ELF-1 (cell line): ENCODE data around the gene INPP4B.

ENCODE experiments used
- DNase-seq: peaks from one replicate; pipeline ENCODE4 v3.0.0-alpha.2; 2016; ENCODE audit warnings: low read depth, low spot score

INPP4B gene

GRCh38 chr4:142581881-142582280 is 264.2 kb downstream of the INPP4B start:
- no peak for DNase-seq

- no peak for DNase-seq
Measured at GRCh38 chr4:142579443-142579842, 266.7 kb downstream of the INPP4B start.

GRCh38 chr4:142574306-142574705 is 271.8 kb downstream of the INPP4B start:
- DNase-seq: no peak

DNA sequence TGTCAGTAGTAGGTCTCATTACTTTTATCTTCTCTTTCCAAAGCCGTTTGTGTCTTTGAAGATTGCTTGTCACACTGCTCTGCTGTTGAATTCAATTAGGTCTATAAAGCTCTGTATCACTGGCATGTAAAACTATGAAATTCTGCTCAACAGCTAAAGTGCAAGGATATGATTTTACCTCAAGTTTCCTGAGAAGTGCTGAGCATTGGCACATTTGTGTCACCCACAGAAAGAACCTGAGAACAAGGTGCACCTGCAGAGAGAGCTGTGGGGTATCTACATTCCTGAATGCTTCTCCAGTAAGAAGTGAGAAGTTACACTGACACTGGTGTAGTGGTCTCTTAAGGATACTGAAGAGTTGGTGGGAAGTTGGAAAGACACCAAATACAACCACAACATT is 274.0 kb downstream of the INPP4B start:
- DNase-seq: no peak

DNA sequence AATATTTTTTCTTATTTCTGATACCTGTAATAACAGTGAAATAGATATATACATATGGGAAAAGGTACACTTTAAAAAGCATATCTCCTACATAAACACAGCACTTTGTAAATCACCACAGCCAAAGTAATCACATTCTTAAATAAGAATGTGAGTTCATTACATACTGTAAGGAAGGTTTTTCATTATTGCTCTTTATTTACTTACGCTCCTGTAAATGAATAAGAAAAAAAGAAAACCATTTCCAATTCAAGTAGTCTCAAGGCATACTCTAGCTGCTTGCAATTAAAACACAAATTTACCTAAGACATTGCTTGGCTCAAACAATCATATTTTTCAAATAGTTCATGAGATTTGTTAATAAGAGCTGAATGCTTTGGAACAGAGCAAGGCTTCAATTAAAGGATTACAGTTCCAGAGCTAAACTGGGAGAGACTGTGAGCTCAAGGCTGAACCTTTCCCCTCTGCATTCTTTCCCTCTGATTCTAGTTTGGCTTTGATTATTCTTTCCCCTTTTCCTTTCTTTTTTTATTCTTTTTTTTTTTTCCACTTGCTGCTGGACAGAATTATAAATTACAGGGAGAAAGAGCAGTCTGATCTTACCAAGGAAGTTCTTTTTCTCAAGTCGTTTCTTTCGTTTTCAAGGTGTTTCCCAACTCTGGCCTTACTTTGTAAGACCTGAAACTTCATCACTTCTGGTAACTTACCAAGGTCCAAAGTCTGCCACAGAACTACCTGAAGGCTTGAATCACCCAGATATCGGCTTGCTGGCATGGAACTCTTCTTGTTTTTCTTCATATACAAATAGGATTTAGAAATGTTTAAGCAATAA is 278.3 kb downstream of the INPP4B start:
- no peak for DNase-seq

GRCh38 chr4:142567199-142567598 is 278.9 kb downstream of the INPP4B start:
- DNase-seq: peak; percentile 20

DNA sequence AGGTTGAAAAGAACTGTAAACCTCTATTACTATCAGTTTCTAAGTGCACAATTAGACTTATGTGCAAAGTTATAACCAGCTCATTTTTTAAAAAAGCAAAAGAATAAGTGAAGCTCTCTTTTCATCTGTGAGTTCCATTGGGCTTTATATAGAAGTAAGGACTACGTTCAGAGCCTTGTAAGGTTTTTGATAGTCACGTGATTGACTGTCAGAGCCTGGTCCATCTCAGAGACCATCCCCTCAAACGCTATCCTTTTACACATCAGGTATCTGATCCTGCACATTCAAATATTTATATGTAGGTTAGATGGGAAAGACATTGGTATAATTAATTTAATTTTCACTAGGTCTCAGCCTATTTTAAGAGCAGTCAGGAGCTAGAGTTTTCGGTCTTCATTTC is 279.3 kb downstream of the INPP4B start:
- no peak for DNase-seq

- DNase-seq: no peak
Measured at GRCh38 chr4:142566243-142566642, 279.9 kb downstream of the INPP4B start.

DNA sequence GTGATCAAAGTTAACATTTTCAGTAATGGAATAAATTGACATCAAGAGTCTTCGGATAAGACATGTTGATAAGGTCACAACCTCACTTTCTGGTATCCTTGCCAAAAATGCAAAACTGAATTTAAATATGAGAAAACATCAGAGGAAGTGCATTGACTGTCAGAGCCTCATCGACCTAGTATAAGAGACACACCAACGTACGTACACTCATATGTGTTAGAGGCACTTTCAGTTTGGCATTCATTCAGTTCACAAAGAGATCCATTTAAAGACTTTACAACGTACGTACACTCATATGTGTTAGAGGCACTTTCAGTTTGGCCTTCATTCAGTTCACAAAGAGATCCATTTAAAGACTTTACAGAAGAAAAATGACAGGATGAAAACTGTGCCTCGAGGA is 280.3 kb downstream of the INPP4B start:
- DNase-seq: no peak

- DNase-seq: peak; percentile 36
Measured at GRCh38 chr4:142563682-142564291, 282.3 kb downstream of the INPP4B start.

- DNase-seq: no peak
Measured at GRCh38 chr4:142559986-142560385, 286.1 kb downstream of the INPP4B start.

DNA sequence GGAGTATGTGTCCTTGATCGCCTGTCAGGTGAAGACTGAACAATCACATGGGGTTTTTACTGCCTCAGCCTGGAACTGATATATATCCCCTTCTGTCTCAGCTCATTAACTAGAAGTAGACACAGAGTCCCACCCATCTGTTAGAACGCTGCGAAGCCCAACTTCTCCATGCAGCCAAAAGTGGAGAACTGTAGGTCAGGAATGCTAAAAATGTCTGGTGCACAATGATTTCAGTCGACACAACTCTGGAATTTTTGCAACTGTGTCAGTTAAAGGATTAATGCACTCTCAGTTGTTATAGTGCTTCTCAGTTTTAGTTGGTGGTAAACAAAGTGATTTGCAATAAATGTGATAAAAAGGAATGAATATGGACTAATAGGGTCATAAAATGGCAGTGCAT is 287.2 kb downstream of the INPP4B start:
- peak; percentile 18 for DNase-seq

GRCh38 chr4:142557239-142557801 is 288.8 kb downstream of the INPP4B start:
- DNase-seq: no peak

- no peak for DNase-seq
Measured at GRCh38 chr4:142556570-142557238, 289.4 kb downstream of the INPP4B start.

DNA sequence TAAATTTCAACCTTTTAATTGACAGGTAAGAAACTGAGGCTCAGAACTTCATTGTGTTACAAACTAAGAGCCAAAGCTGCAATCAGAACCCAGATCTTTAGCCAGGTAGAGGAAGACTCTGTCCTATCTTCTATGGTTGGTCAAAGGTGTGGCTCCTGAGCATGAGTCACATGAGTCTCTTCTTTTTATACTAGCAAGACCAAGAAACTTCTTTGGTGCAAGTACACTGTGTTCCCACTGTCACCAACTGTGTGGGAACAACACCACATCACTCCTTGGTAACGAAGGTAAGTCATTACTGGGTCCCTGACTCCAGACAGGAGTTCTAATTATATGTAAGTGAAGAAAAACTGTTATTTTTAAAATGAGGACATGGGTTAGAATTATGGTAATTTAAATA is 290.1 kb downstream of the INPP4B start:
- no peak for DNase-seq

DNA sequence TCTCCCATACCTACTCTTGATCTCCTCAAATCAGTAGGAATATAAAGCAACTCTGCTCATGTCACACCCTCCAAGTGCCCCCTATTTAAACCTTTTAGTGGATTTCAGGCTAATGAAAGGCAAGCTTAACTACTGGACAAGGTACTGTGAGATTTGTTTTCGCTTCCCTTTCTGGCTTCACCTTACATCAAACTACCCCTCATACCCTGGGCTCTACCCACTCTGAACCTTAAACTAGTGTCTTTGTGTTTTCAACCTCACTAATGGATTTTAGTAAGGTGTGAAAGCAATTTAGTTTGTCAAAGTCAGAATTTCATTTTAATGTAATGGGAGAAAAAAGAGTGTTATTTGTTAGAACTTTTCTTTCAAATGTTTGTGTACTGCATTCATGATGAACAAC is 291.7 kb downstream of the INPP4B start:
- no peak for DNase-seq

DNA sequence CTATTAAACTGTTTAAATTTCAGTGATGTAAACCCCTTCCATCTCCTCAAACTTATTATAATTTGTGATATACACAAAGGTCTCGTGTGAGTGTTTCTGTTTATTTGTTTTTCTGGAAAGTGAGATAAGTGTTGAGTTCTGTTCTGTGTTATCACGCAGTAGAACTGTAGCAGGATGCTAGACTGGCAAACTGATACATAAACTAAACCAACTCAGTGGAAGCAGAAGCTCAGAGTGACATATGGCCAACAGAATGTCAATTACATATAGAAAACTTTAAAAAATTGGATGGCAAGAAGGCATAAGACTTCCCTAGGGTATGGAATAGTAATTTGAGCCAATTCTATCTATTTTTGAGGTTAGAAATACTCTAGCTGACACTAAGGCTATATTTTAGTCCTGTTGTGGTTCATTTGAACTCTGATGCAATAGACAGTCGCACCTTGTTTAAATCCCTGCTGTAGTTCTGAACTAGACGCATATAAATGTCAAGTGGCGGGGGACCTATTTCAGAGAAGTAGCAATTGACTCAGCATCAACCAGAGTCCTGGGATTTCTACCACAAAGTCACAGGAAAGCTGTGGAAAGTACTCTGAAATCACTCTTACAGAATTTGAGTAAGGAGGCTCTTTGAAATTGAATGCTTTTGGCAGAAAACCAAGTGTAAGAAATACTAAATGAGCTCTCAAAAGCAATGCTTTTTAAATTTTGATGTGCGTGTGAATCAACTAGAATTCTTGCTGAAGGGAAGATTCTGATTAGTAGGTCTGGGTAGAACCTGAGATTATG is 294.4 kb downstream of the INPP4B start:
- no peak for DNase-seq

- no peak for DNase-seq
Measured at GRCh38 chr4:142550965-142551364, 295.1 kb downstream of the INPP4B start.

GRCh38 chr4:142549726-142550463 is 296.2 kb downstream of the INPP4B start:
- peak; percentile 18 for DNase-seq

DNA sequence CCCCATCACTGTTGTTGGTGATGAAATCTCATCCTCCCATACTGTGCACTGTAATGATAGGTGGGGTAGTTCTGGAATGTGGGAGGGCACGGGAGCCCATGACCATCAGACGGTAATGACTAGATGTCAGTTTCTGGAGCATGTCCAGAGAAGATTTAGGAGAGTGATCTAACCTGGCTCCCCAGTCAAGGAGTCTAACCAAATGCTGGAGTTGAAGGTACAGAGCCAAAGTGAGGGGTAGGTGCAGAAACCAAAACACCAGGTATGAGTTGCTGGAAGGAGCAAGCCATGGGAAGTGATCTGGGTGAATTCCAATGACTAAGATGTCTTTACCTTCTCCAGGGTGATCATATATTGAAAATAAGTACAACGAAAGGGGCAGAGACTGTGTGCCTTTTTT is 296.9 kb downstream of the INPP4B start:
- DNase-seq: no peak

DNA sequence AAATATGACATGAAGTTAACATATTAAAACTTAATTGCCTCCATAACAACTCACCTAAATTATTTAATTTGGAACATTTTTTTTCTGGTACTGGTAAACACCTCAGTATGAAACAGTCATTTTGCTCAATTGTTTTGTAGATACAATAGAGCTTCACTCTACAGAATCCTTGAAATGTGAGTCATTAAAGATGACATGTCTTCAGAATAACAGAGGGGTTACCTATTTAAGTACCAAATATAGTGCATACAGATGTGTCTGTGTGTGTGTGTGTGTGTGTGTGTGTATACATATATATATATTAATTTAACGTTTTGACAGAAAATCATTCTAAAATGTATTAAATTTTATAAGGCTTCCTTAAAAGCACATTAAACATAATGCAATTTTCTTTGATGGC is 297.6 kb downstream of the INPP4B start:
- DNase-seq: no peak
